GM18507 (cell line): ENCODE measurements around the gene RNF208.

Source experiments
- DNase-seq: peaks from one replicate; pipeline ENCODE4 v3.0.0; 2011; ENCODE audit warnings: low read depth; ENCODE audit not compliant: insufficient read length; ENCODE audit errors: extremely low spot score
- FAIRE-seq: peaks from 2 replicates; lab custom pipeline; 2011; peaks lifted over from hg19 to GRCh38; lab: Jason Lieb, UNC

Gene RNF208

DNA sequence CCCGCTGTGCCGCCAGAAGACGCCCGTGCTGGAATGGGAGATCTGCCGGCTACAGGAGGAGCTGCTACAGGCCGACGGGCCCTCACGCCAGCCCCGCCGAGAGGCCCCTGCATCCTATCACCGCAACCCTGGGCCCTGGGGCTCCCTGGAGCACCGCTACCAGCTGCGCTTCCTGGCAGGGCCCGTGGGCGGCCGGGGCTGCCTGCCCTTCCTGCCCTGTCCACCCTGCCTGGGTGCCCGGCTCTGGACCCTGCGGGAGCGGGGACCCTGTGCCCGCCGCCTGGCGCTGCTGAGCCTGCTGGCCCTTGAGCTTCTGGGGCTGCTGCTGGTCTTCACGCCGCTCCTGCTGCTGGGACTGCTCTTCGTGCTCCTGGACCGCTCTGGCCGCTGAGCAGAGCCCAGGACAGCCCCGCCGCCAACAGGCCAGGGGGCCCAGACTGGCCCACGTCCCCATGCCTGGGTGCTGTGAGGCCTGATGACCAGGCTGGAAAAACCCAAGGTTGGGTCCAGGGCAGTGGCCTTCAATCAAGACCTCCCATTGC, 3.8 kb downstream of the RNF208 start:
- FAIRE-seq (no peak), DNase-seq (no peak)

DNA sequence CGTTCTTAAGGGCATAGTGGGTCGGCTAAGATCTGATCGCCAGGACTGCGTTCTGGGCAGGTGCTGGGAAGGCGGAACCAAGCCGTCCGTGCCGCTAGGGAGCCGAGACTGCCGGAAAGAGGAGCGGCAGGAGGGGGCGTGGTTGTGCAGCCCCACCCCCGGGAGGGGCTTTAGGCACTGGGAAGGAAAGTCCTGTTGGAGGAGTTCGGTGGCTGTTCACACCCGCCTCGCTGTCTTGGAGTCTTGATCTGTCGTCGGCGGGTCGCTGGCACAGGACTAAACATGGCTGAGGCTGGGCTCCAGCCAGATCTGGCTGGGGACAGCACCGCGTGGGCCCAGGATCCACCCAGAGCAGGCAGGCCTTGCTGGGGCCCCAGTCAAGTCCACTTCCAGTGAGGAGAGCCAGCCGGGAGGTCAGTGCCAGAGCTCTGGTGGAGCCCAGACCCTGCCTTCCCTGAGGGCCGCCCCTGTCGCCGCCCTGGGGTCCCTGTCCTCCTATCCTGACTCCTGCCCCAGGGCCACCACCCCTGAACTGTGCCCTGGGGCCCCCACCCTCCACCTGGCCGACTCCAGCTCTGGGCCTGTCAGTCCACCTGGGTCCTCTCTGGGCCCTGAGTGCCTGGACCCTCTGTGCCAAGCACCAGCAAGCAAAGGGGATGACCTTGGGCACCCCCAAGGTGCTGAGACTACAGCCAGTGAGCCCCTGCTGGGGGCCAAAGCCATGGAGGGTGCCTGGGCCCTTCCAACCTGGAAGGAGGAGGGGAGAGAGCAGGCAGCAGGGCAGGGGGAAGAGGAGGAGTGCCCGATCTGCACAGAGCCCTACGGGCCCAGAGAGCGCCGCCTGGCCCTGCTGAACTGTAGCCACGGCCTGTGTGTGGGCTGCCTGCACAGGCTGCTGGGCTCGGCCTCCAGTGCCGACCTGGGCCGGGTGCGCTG, 4.5 kb downstream of the RNF208 start:
- FAIRE-seq = no peak
- no peak for DNase-seq

DNA sequence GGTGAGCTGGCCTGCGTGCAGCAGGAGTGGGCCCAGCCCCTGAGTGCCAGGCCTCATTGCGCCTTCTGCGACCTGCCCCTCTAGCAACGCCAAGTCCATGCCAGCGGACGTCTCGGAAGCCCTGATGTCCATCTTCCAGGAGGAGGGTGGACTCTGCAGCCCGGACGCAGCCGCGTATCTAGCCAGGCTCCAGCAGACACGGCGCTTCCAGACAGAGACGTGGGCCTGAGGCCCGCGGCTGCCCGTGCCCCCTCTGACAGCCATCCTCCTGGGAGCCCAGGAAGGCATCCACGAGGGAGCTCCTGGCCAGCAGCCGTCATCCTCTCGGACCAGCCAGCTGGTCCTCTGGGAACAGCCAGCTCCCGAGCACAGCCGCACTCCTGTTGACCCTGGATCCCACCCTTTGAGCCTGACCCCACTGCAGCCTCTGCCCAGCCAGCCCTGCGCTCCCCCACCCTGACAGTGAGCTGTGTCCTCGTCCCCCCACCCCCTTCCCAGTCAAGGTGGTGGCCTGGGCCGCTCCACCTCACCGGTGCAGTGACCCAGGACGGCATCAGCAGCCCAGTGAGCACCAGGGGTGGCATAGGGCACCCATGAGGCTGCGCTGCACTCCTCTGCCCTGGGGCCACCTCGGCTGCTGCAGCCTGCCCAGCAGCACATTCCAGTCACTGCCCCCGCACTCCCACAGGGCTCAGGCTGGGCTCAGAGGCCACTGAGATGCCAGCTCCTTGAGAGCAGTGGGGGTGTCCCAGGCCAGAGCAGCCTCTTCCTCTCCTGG, 5.7 kb downstream of the RNF208 start:
- DNase-seq (no peak), FAIRE-seq (no peak)

DNA sequence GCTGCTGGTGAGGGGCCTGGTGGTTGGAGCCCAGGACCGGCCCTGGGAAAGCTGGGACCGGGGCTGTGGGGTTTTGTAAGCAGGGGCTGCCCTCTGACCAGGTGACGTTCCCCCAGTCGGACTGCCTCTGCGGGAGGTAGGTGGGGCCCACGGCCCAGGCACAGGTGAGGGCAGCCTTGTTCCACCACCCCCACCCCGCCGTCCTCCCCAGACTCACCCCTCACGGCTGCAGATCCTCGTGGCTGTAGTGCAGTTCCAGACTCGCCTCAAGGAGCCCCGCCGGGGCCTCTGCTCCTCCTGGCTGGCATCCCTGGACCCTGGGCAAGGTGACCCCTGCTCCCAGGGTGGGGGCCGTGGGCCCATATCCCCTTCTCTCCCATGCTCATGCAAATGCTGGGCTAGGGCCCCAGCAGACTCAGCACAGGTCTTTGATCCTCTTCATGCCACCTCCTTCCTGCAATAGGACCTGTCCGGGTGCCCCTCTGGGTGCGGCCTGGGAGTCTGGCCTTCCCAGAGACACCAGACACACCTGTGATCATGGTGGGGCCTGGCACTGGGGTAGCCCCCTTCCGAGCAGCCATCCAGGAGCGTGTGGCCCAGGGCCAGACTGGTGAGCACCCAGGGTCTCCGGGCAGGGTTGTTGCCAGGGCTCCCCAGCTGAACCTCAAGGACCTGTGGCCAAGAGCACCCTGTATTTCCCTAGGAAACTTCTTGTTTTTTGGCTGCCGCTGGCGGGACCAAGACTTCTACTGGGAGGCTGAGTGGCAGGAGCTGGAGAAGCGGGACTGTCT, 6.6 kb downstream of the RNF208 start:
- DNase-seq (no peak), FAIRE-seq (no peak)

DNA sequence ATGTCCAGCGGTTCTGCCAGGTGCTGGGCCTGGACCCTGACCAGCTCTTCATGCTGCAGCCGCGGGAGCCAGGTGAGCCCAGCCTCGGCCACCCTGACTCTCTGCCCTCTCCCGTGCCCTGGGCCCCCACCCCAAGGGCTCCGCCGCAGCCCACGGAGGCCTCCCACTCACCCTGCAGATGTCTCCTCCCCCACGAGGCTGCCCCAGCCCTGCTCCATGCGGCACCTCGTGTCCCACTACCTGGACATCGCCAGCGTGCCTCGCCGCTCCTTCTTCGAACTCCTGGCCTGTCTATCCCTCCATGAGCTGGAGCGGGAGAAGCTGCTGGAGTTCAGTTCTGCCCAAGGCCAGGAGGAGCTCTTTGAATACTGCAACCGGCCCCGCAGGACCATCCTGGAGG, 7.4 kb downstream of the RNF208 start:
- no peak for DNase-seq
- FAIRE-seq = no peak

DNA sequence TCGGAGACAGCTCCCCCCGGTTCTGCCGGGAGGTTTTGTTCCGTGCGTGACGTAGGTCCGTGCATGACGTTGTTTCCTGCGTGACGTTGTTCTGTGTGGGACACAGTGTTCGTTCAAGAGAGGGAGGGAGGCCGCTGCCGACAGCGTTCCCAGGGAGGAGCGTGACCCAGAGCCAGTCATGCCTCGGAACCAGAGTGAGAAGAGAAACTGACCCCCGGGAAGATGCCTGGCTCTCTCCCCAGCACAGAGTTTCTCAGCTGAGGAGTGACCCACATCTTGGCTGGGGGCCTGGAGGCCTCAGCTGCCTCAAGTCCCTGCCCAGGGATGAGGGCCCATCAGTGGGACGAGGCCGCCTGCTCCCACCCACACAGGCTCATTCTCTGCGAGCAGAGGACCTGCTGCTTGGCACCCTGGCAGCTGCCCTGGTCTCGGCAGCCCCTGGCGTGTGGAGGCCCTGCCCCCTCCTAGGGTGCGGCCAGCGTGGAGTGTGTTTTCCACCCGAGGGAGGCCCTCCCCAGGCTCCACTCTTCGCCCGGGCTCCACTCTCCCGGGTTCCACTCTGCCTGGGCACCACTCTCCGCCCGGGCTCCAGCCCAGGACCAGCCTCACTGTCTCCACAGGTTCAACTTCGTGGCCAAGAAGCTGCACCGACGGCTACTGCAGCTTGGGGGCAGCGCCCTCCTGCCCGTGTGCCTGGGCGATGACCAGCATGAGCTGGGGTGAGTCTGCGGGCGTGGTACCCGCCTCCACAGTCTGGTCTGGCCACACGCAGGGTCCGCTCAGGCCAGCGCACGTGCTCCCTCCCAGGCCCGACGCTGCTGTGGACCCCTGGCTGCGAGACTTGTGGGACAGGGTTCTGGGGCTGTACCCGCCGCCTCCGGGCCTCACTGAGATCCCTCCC, 8.6 kb downstream of the RNF208 start:
- no peak for FAIRE-seq

DNA sequence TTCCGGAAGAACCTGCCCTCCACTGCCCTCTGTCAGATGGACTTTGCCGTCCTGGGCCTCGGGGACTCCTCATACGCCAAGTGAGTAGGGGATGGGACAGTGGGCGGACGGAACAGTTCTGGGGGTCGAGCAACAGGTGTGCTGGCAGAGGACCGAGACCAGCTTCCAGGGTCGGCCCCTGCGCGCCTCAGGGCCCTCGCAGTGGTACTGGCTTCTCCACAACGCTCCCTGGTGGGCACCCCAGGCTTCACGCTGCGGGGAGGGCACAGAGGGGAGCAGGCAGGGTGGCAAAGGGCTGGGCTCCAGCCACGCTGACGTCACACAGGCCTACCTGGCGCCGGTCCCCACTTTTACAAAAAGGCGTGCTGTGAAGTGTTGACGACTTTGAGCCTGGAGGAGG, 9.5 kb downstream of the RNF208 start:
- no peak for DNase-seq
- no peak for FAIRE-seq

More for the DNA sequence above, 8.6 kb downstream of the RNF208 start:
- no peak for DNase-seq

DNA sequence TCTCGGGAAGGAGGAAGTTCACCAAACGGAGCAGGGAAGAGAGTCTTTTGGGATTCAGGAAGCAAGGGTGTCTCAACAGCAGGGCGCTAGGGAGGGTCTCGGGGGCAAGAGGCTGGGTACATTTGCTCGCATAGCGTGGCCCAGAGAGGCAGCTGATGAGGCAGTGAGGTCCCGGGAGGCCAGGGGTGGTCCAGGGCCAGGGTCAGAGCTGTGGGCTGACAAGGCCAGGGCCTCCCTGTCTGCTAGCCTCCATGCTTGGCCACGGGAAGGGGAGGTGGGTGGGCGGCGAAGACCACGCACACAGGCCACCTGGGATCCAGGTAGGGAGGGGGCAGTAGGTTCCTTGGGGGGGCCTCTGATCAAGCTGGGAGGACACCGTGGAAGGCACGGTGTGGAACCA, 10.5 kb downstream of the RNF208 start:
- DNase-seq (no peak), FAIRE-seq (no peak)

DNA sequence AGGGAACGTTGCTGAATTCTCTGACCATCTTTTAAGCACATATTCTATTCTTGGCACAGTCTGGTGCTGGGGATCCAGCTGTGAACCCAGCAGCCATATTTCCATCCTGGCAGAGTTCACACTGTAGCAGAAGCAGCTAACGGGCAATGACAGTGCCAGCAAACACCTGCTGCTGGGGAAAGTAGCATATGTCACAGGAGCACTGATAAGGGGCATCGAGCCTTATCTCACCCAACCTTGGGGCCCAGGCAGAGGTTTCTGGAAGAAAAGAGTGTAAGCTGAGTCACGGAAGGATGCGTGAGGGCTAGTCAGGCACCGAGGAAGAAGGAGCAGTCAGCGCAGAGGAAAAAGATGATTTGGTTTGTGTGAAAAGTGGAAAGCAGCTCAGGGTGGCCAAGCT, 15.4 kb downstream of the RNF208 start:
- FAIRE-seq (no peak), DNase-seq (no peak)

DNA sequence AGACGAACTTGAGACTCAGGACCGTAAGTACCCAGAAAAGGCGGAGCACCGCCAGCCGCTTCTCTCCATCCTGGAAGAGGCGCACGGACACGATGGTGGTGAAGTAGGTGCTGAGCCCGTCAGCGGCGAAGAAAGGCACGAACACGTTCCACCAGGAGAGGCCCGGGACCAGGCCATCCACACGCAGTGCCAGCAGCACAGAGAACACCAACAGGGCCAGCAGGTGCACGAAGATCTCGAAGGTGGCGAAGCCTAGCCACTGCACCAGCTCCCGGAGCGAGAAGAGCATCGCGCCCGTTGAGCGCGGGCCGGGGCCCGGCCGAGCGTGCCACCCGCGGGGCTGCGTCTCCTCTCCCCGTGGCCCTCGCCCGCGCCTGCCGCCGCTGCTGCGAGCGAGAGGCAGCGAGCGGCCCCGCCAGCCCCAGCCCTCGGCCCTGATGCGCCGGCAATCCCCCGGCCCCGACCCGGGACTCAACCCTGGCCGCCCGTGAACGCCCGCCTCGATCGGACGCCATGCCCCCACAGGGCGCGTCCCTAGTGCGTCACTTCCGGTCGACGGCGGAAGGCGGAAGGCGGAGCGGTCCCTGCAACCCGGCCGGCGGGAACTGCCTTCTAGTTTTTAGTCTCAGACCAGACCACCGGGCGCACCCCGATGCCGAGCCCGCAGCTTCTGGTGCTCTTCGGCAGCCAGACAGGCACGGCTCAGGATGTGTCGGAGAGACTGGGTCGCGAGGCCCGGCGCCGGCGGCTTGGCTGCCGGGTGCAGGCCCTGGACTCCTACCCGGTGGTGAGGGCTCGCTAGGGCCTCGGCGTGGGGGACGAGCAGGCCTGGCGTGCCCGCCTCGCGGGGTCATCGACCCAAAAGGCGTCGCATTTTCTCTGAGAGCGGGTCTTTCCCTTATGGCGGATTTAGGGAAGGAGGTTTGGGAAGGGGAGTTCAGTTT, 16.6 kb downstream of the RNF208 start, which contains the start of the genes NDOR1 and TMEM203:
Gene NDOR1, plus strand, starts transcription at position 575 of the 944 bp plus-strand sequence. Its CDS starts 78 bp downstream, at position 653.
Gene TMEM203, minus strand, starts transcription at position 523 of the 944 bp plus-strand sequence. Its CDS starts 234 bp downstream, at position 289.
- peak; percentile 96 for DNase-seq

DNA sequence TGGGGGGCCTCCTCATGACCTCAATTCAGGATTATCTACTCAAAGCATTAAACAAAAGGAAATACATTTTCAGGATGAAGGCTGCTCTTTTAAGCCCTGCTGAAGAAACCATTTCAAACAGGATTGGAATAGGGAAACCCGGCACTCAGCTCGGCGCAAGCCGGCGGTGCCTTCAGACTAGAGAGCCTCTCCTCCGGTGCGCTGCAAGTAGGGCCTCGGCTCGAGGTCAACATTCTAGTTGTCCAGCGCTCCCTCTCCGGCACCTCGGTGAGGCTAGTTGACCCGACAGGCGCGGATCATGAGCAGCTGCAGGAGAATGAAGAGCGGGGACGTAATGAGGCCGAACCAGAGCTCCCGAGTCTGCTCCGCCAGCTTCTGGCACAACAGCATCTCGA, 17.3 kb downstream of the RNF208 start:
- no peak for FAIRE-seq

More for the DNA sequence above, 16.6 kb downstream of the RNF208 start, which contains the start of the genes NDOR1 and TMEM203:
- FAIRE-seq = peak; percentile 84

DNA sequence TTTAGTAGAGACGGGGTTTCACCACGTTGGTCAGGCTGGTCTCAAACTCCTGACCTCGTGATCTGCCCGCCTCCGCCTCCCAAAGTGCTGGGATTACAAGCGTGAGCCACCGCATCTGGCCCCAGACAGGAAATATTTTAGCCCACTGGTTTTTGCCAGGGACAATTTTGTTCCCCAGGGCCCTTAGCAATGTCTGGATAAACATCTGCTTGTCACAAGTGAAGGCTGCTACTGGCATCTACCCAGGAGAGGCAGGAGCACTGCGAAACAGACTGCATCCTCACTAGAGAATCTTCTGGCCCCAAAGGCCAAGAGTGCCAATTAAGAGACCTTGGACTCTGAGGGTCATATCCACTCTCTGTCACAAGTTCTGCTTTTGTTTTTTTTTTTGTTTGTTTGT, 19.1 kb downstream of the RNF208 start:
- no peak for FAIRE-seq
- no peak for DNase-seq

More for the DNA sequence above, 17.3 kb downstream of the RNF208 start:
- no peak for DNase-seq

DNA sequence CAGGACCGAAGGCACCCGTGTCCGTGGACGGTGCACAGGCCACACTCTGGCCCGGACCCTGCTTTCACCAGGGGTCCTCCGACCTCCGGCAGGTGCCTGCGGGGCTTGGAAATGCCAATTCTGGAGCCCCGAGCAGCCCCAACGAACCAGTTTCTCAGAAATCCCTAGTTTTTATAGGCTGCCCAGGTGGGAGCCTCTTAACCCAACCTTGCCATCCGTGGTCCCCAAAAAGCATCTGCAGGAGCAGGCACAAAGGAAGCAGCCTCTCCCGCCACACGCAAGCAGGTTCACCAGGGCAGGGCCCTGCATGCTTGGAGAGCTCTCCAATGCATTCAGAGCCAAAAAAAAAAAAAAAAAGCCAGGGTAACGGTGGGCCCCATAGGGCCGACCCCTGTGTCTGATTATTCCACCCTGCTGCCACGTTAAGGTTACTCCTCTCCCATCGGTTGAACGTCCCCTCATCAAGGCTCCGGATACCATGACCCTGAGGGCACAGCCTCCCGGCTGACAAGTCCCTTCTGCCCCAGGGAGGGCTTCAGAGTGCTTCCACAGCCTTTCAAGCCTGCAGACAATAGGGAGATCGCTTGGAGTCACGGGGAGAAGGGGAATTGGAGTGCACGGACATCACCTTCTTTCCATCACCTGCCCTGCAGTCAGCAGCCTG, 20.7 kb downstream of the RNF208 start:
- FAIRE-seq (no peak), DNase-seq (no peak)

DNA sequence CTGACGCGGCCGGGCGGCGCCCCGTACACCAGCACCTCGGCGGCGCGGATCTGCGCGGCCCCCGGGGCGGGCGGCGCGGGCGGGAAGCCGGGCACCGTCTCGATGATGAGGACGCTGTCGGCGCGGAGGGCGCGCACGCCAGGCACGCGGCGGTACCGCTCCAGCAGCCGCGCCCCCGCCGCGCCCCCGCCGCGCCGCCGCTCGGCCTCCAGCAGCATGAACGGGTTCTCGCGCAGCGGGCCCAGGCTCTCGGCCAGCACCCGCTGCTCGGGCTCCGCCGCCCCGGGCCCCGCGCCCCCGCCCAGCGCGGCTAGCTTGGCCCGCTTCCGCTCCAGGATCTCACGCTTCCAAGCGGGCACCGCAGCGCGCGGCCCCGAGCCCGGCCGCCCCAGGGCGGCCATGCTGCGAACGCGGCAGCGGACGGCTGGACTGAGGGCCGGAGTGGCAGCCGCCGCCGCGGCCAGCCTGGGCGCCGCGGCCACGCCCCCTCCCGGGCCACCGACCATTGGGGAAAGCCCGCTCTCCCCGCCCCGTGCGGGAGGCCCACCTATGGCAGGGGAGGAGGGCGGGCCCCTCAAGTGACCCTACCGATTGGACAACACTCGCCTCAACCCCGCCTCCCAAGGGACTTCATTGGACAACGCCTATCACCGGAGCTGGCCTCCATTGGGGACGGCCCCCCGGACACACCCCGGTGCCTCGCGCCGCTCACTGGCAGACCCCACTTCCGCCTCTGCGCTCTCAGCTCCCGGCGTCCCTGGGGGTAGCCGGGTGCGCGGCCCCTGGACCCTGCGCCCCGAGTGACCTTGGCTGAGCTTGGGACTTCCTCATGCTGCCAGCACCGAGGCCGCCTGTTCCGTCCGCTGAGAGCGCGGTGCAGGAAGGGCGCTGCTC, 21.5 kb downstream of the RNF208 start, which contains the start of gene TPRN:
Gene TPRN, minus strand, starts transcription at position 431 of the 894 bp plus-strand sequence. Its CDS starts 30 bp downstream, at position 401.
- DNase-seq (peak; percentile 100), FAIRE-seq (peak; percentile 100)

DNA sequence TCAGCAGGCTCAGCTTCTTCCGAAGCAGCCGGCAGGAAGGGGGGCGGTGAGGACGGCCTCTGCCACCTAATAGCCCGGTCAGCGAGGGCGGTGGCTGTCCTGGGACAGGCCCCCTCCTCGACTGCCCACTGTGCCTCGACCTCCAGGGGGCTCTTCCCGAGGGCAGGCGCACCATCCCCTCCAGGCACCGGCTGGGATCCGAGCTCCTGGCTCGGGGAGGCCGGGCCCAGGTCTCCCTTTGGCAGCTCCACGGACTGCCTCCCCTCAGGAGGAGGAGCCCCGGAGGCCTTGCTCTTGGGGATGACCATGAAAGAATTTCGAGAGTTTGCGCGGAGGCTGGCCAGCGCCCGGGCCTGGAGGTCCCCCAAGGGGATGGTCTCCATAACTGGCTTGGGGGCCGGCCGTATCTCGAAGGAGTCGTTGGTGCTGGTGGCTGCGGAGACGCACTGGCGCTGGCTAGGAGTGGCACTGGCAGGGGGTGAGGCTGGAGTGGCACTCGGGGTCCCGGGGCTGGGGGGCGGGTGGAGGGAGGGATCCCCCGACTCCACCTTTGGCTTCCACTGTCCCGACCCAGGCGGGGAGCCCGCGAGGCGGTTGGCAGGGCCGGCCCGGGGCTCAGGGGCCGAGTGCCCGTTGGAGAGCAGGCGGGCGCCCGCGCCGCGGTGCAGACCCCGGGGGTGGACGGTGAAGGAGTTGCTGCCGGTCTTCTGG, 22.5 kb downstream of the RNF208 start:
- FAIRE-seq = no peak

More for the DNA sequence above, 22.5 kb downstream of the RNF208 start:
- no peak for DNase-seq
